ENCODE results near the gene KIAA0753.

KIAA0753 gene

GRCh38 chr17:6605142-6605541 is 35.4 kb downstream of the KIAA0753 start:
- DNase-seq: no peak
- H3K27ac ChIP-seq: no peak overlapping the region
- TF ChIP-seq CTCF (IDR thresholded peaks at IDR 0.05; ENCODE audit: low read depth, low read length): no peak
- H3K27me3 ChIP-seq (ENCODE audit: insufficient read depth, low read depth, severe bottlenecking): no peaks in the 10 kb centered on the region
- H3K9me3 ChIP-seq (ENCODE audit: severe bottlenecking): no peaks in the 10 kb centered on the region
- peaks cover 72% of the 10 kb centered on the region for H3K36me3 ChIP-seq
- no peak overlapping the region for H3K4me3 ChIP-seq (ENCODE audit: low read depth, low read length)

- H3K9me3 ChIP-seq (ENCODE audit: severe bottlenecking): no peaks in the 10 kb centered on the region
- H3K27me3 ChIP-seq (ENCODE audit: insufficient read depth, low read depth, severe bottlenecking): no peaks in the 10 kb centered on the region
- H3K4me3 ChIP-seq (ENCODE audit: low read depth, low read length): no peak overlapping the region
- no peak overlapping the region for H3K27ac ChIP-seq
- DNase-seq: no peak
- peaks cover 71% of the 10 kb centered on the region for H3K36me3 ChIP-seq
- no peak for TF ChIP-seq CTCF (IDR thresholded peaks at IDR 0.05; ENCODE audit: low read depth, low read length)
Observed at GRCh38 chr17:6603744-6604325, 36.7 kb downstream of the KIAA0753 start.

GRCh38 chr17:6602141-6602540 is 38.4 kb downstream of the KIAA0753 start:
- TF ChIP-seq CTCF (IDR thresholded peaks at IDR 0.05; ENCODE audit: low read depth, low read length): no peak
- H3K27ac ChIP-seq: no peak overlapping the region
- peaks cover 64% of the 10 kb centered on the region for H3K36me3 ChIP-seq
- H3K9me3 ChIP-seq (ENCODE audit: severe bottlenecking): no peaks in the 10 kb centered on the region
- no peak overlapping the region for H3K4me3 ChIP-seq (ENCODE audit: low read depth, low read length)
- no peaks in the 10 kb centered on the region for H3K27me3 ChIP-seq (ENCODE audit: insufficient read depth, low read depth, severe bottlenecking)
- DNase-seq: no peak

GRCh38 chr17:6599364-6599763 is 41.1 kb downstream of the KIAA0753 start:
- H3K9me3 ChIP-seq (ENCODE audit: severe bottlenecking): no peaks in the 10 kb centered on the region
- H3K27ac ChIP-seq: no peak overlapping the region
- H3K36me3 ChIP-seq: peaks cover 68% of the 10 kb centered on the region
- H3K4me3 ChIP-seq (ENCODE audit: low read depth, low read length): no peak overlapping the region
- no peak for TF ChIP-seq CTCF (IDR thresholded peaks at IDR 0.05; ENCODE audit: low read depth, low read length)
- H3K27me3 ChIP-seq (ENCODE audit: insufficient read depth, low read depth, severe bottlenecking): no peaks in the 10 kb centered on the region
- no peak for DNase-seq

GRCh38 chr17:6597727-6598126 is 42.8 kb downstream of the KIAA0753 start:
- DNase-seq: no peak
- H3K27me3 ChIP-seq (ENCODE audit: insufficient read depth, low read depth, severe bottlenecking): no peaks in the 10 kb centered on the region
- no peak overlapping the region for H3K4me3 ChIP-seq (ENCODE audit: low read depth, low read length)
- H3K27ac ChIP-seq: no peak overlapping the region
- H3K36me3 ChIP-seq: peaks cover 71% of the 10 kb centered on the region
- H3K9me3 ChIP-seq (ENCODE audit: severe bottlenecking): no peaks in the 10 kb centered on the region
- TF ChIP-seq CTCF (IDR thresholded peaks at IDR 0.05; ENCODE audit: low read depth, low read length): no peak

- Histone ChIP-seq H3K27ac (no peak overlapping the region), H3K36me3 (peaks cover 73% of the 10 kb centered on the region), H3K27me3 (ENCODE audit: insufficient read depth, low read depth, severe bottlenecking) (no peaks in the 10 kb centered on the region), H3K9me3 (ENCODE audit: severe bottlenecking) (no peaks in the 10 kb centered on the region), H3K4me3 (ENCODE audit: low read depth, low read length) (no peak overlapping the region)
- no peak for TF ChIP-seq CTCF (IDR thresholded peaks at IDR 0.05; ENCODE audit: low read depth, low read length)
- no peak for DNase-seq
Observed at GRCh38 chr17:6596941-6597340, 43.6 kb downstream of the KIAA0753 start.

All from WERI-Rb-1 (cell line).